Measurements from ENCODE around the gene TSPAN15.

Gene TSPAN15

DNA sequence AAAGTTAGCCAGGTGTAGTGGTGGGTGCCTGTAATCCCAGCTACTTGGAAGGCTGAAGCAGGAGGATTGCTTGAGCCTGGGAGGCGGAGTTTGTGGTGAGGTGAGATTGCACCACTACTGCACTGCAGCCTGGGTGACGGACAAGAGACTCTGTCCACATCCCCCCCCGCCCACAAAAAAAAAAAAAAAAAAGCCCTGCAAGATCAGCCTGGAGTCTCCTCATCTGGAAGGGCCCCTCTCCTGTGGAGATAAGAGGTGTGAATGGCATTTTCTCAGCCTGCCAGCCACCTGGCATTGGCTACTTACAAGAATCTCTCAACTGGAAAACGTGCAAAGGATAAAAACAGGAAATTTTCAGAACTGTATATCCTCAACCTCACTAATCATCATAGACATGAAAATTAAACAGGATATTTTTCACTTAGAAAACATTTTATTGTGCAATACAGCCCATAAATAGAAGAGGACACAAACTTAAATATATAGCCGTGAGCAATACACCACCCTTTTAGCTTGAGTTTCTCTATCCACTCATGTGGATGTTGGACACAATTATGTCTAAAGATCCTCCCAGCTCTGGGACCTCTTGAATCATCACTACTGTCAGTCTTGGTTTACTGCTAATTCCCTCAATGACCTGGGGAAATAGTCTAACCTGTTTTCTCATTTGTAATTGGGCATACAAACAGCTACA lies 11.3 kb upstream of the TSPAN15 start:
- H3K4me2 ChIP-seq (ENCODE audit: low read length) = no peak overlapping the region
- no peak overlapping the region for H2BK120ac ChIP-seq (ENCODE audit: insufficient read depth, low read length, poor library complexity)
- no peaks in the 10 kb centered on the region for H3K79me2 ChIP-seq (ENCODE audit: control insufficient read depth, insufficient read depth, low read length, poor library complexity)
- no peak overlapping the region for H3K23ac ChIP-seq (ENCODE audit: low read length)
- peaks cover 22% of the 10 kb centered on the region for H3K79me1 ChIP-seq (ENCODE audit: low read length)
- H3K9ac ChIP-seq (ENCODE audit: low read length) = no peak overlapping the region
- no peak overlapping the region for H3K18ac ChIP-seq (ENCODE audit: low read length)
- no peak overlapping the region for H4K12ac ChIP-seq (ENCODE audit: low read depth, low read length)
- H3K27ac ChIP-seq (ENCODE audit: low read depth, low read length) = no peak overlapping the region
- peaks cover 4% of the 10 kb centered on the region for H3K9me3 ChIP-seq (ENCODE audit: insufficient read depth, low read depth, low read length)
- WGBS (ENCODE audit: extremely low coverage, insufficient coverage, insufficient read length) = no CpG with 5 or more reads among the region's 5 CpGs
- H3K4me3 ChIP-seq (ENCODE audit: low read depth, low read length) = no peak overlapping the region
- H3K14ac ChIP-seq (ENCODE audit: low read length) = no peak overlapping the region
- no peak overlapping the region for H2BK12ac ChIP-seq (ENCODE audit: low read length)
- H2AFZ ChIP-seq (ENCODE audit: insufficient read depth, low read length, poor library complexity) = no peak overlapping the region
- H4K8ac ChIP-seq (ENCODE audit: low read depth, low read length) = no peak overlapping the region
- H3K36me3 ChIP-seq (ENCODE audit: control insufficient read depth in 1 of 2, insufficient read depth in 2 of 2, low read length in 2 of 2) = no peaks in the 10 kb centered on the region
- H3K4me1 ChIP-seq (ENCODE audit: control insufficient read depth in 1 of 2, insufficient read depth in 2 of 2, low read length in 2 of 2) = peaks cover 20 to 23% of the 10 kb centered on the region in 2 experiments
- H3K4ac ChIP-seq (ENCODE audit: low read depth, low read length) = no peak overlapping the region
- H2BK5ac ChIP-seq (ENCODE audit: low read depth, low read length, poor library complexity) = no peak overlapping the region
- no peak overlapping the region for H2AK5ac ChIP-seq (ENCODE audit: low read length)
- H4K91ac ChIP-seq (ENCODE audit: low read depth, low read length) = no peak overlapping the region
- DNase-seq = no peak
- H3K27me3 ChIP-seq (ENCODE audit: insufficient read depth, low read length) = no peaks in the 10 kb centered on the region

GRCh38 chr10:69443354-69443753 lies 7.9 kb upstream of the TSPAN15 start:
- no peaks in the 10 kb centered on the region for H3K36me3 ChIP-seq (ENCODE audit: control insufficient read depth in 1 of 2, insufficient read depth in 2 of 2, low read length in 2 of 2)

DNA sequence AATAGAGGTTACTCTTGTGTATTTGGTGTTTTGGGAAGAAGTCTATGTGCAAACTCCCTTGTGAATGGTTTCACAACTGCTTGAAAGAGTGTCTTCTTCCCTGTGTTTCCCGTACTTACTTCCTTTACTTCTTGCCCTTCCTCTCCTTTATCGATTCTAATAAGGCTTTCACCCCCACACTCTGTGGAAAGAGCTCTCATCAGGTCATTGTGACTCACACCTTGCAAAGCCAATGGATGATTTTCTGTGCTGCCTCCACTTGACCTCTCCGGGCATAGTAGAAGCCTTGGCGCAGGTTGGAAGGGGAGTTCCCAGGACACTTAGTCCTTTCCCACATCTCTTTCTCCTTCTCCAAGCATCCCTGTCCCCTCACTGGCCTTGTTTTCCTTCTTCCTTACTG lies 6.2 kb upstream of the TSPAN15 start:
- Histone ChIP-seq H2BK5ac (ENCODE audit: low read depth, low read length, poor library complexity) (no peak overlapping the region), H2AK5ac (ENCODE audit: low read length) (no peak overlapping the region), H3K18ac (ENCODE audit: low read length) (no peak overlapping the region), H3K4me2 (ENCODE audit: low read length) (no peak overlapping the region), H3K4me3 (ENCODE audit: low read depth, low read length) (no peak overlapping the region), H3K36me3 (ENCODE audit: control insufficient read depth in 1 of 2, insufficient read depth in 2 of 2, low read length in 2 of 2) (no peaks in the 10 kb centered on the region), H3K9ac (ENCODE audit: low read length) (no peak overlapping the region), H3K27me3 (ENCODE audit: insufficient read depth, low read length) (no peaks in the 10 kb centered on the region), H4K12ac (ENCODE audit: low read depth, low read length) (no peak overlapping the region), H4K8ac (ENCODE audit: low read depth, low read length) (no peak overlapping the region), H3K4me1 (ENCODE audit: control insufficient read depth in 1 of 2, insufficient read depth in 2 of 2, low read length in 2 of 2) (peaks cover 15 to 33% of the 10 kb centered on the region in 2 experiments), H3K9me3 (ENCODE audit: insufficient read depth, low read depth, low read length) (peaks cover 2% of the 10 kb centered on the region), H3K14ac (ENCODE audit: low read length) (no peak overlapping the region), H4K91ac (ENCODE audit: low read depth, low read length) (peak overlapping the region; percentile 16), H3K79me2 (ENCODE audit: control insufficient read depth, insufficient read depth, low read length, poor library complexity) (no peaks in the 10 kb centered on the region), H2BK120ac (ENCODE audit: insufficient read depth, low read length, poor library complexity) (peak overlapping the region; percentile 60), H3K27ac (ENCODE audit: low read depth, low read length) (no peak overlapping the region), H3K79me1 (ENCODE audit: low read length) (peaks cover 16% of the 10 kb centered on the region), H3K23ac (ENCODE audit: low read length) (no peak overlapping the region), H2BK12ac (ENCODE audit: low read length) (peak overlapping the region; percentile 71), H2AFZ (ENCODE audit: insufficient read depth, low read length, poor library complexity) (no peak overlapping the region), H3K4ac (ENCODE audit: low read depth, low read length) (no peak overlapping the region)
- WGBS (ENCODE audit: extremely low coverage, insufficient coverage, insufficient read length) = no CpG with 5 or more reads among the region's 4 CpGs
- no peak for DNase-seq

More at GRCh38 chr10:69443354-69443753, 7.9 kb upstream of the TSPAN15 start:
- Histone ChIP-seq H2BK12ac (ENCODE audit: low read length) (no peak overlapping the region), H4K12ac (ENCODE audit: low read depth, low read length) (no peak overlapping the region), H4K8ac (ENCODE audit: low read depth, low read length) (no peak overlapping the region), H4K91ac (ENCODE audit: low read depth, low read length) (no peak overlapping the region), H3K23ac (ENCODE audit: low read length) (no peak overlapping the region), H2BK5ac (ENCODE audit: low read depth, low read length, poor library complexity) (no peak overlapping the region), H3K4me1 (ENCODE audit: control insufficient read depth in 1 of 2, insufficient read depth in 2 of 2, low read length in 2 of 2) (peaks cover 23 to 38% of the 10 kb centered on the region in 2 experiments), H2BK120ac (ENCODE audit: insufficient read depth, low read length, poor library complexity) (no peak overlapping the region), H3K79me2 (ENCODE audit: control insufficient read depth, insufficient read depth, low read length, poor library complexity) (no peaks in the 10 kb centered on the region), H3K14ac (ENCODE audit: low read length) (no peak overlapping the region), H3K9ac (ENCODE audit: low read length) (no peak overlapping the region), H3K79me1 (ENCODE audit: low read length) (peaks cover 14% of the 10 kb centered on the region), H3K18ac (ENCODE audit: low read length) (no peak overlapping the region), H2AK5ac (ENCODE audit: low read length) (no peak overlapping the region), H3K9me3 (ENCODE audit: insufficient read depth, low read depth, low read length) (peaks cover 2% of the 10 kb centered on the region), H2AFZ (ENCODE audit: insufficient read depth, low read length, poor library complexity) (no peak overlapping the region), H3K27ac (ENCODE audit: low read depth, low read length) (no peak overlapping the region), H3K4me2 (ENCODE audit: low read length) (no peak overlapping the region), H3K27me3 (ENCODE audit: insufficient read depth, low read length) (no peaks in the 10 kb centered on the region), H3K4ac (ENCODE audit: low read depth, low read length) (no peak overlapping the region), H3K4me3 (ENCODE audit: low read depth, low read length) (no peak overlapping the region)
- WGBS (ENCODE audit: extremely low coverage, insufficient coverage, insufficient read length) = no CpG with 5 or more reads among the region's 1 CpG
- no peak for DNase-seq

DNA sequence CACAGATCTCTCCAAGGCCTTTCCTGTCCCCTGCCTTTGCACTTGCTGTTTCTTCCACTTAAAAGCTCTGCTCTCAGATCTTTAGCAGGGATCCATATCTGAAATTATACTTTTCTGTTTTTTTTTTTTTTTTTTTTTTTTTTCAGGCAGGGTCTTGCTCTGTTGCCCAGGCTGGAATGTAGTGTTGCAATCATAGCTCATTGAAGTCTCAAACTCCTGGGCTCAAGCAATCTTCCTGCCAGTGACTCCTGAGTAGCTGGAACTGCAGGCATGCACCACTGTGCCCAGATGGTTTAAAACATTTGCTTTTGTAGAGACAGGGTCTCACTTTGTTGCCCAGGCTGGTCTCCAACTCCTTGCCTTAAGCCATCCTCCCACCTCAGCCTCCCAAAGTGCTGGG lies 5.0 kb upstream of the TSPAN15 start:
- peak overlapping the region; percentile 50 for H2BK5ac ChIP-seq (ENCODE audit: low read depth, low read length, poor library complexity)
- no peak overlapping the region for H3K4ac ChIP-seq (ENCODE audit: low read depth, low read length)
- H2BK12ac ChIP-seq (ENCODE audit: low read length) = peak overlapping the region; percentile 56
- no peak overlapping the region for H3K18ac ChIP-seq (ENCODE audit: low read length)
- no peak overlapping the region for H3K23ac ChIP-seq (ENCODE audit: low read length)
- no peak overlapping the region for H2AK5ac ChIP-seq (ENCODE audit: low read length)
- no peak overlapping the region for H3K9ac ChIP-seq (ENCODE audit: low read length)
- DNase-seq = peak in 1 of 2 donors; percentile 39
- H4K8ac ChIP-seq (ENCODE audit: low read depth, low read length) = no peak overlapping the region
- no peak overlapping the region for H3K14ac ChIP-seq (ENCODE audit: low read length)
- no peak overlapping the region for H3K4me3 ChIP-seq (ENCODE audit: low read depth, low read length)
- peaks cover 25 to 42% of the 10 kb centered on the region in 2 experiments for H3K4me1 ChIP-seq (ENCODE audit: control insufficient read depth in 1 of 2, insufficient read depth in 2 of 2, low read length in 2 of 2)
- peak overlapping the region; percentile 81 for H3K27ac ChIP-seq (ENCODE audit: low read depth, low read length)
- H3K79me2 ChIP-seq (ENCODE audit: control insufficient read depth, insufficient read depth, low read length, poor library complexity) = no peaks in the 10 kb centered on the region
- no peaks in the 10 kb centered on the region for H3K36me3 ChIP-seq (ENCODE audit: control insufficient read depth in 1 of 2, insufficient read depth in 2 of 2, low read length in 2 of 2)
- peak overlapping the region; percentile 47 for H2BK120ac ChIP-seq (ENCODE audit: insufficient read depth, low read length, poor library complexity)
- H4K12ac ChIP-seq (ENCODE audit: low read depth, low read length) = no peak overlapping the region
- no peak overlapping the region for H2AFZ ChIP-seq (ENCODE audit: insufficient read depth, low read length, poor library complexity)
- H3K9me3 ChIP-seq (ENCODE audit: insufficient read depth, low read depth, low read length) = peaks cover 2% of the 10 kb centered on the region
- H4K91ac ChIP-seq (ENCODE audit: low read depth, low read length) = peak overlapping the region; percentile 19
- H3K4me2 ChIP-seq (ENCODE audit: low read length) = no peak overlapping the region
- peaks cover 16% of the 10 kb centered on the region for H3K79me1 ChIP-seq (ENCODE audit: low read length)
- H3K27me3 ChIP-seq (ENCODE audit: insufficient read depth, low read length) = no peaks in the 10 kb centered on the region

All from trophoblast cell (in vitro differentiated cells and primary cell).